Vagina (tissue), 2 donors: ENCODE measurements around the gene EPB41L5.

Source experiments
- POLR2A ChIP-seq, 2 donors: fragments of 450-650 bp; IDR thresholded peaks; one replicate each; pipeline ENCODE4 v1.6.1; 2017; ENCODE audit warnings: antibody characterized with exemption in 2 of 2, mild to moderate bottlenecking in 2 of 2, moderate library complexity in 2 of 2
- POLR2AphosphoS5 ChIP-seq, 2 donors: sonication (generic); formaldehyde crosslinking; IDR thresholded peaks; one replicate each; pipeline ENCODE4 v1.9.0; 2017; ENCODE audit warnings: antibody characterized with exemption in 2 of 2, mild to moderate bottlenecking in 2 of 2, low read depth in 1 of 2; ENCODE audit not compliant: insufficient read depth in 1 of 2
- TF ChIP-seq, protein P1 (sequence below), 3 experiments: fragments of 450-650 bp in 2 of 3; fragments of 200-600 bp in 1 of 3; sonication (generic) in 1 of 3; IDR thresholded peaks; one replicate each; pipeline ENCODE4 v1.5.1; 2017 to 2019; ENCODE audit warnings: antibody characterized with exemption in 3 of 3, mild to moderate bottlenecking in 2 of 3, moderate library complexity in 2 of 3

DNA sequence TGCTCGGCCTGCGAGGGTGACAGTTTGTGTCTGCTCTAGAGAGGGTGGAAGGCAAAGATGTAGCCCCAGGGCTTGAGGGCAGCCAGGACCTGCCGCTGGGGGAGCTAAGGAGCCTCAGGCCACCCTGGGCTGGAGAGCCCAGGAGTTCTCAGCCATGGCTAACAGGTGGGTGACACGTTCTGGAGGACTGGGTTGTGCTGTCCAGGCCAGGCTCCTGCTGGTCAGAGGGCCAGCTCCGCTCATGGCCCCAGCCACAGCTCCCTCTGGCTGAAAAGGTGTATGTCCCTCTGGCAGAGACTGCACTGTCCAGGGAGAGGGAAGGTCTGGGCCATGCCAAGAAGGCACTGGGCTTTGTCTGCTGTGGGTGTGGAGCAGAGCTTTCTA, 191.1 kb downstream of the EPB41L5 start:
- TF ChIP-seq POLR2A (IDR thresholded peaks at IDR 0.05): no peak
- TF ChIP-seq, protein P1, sequence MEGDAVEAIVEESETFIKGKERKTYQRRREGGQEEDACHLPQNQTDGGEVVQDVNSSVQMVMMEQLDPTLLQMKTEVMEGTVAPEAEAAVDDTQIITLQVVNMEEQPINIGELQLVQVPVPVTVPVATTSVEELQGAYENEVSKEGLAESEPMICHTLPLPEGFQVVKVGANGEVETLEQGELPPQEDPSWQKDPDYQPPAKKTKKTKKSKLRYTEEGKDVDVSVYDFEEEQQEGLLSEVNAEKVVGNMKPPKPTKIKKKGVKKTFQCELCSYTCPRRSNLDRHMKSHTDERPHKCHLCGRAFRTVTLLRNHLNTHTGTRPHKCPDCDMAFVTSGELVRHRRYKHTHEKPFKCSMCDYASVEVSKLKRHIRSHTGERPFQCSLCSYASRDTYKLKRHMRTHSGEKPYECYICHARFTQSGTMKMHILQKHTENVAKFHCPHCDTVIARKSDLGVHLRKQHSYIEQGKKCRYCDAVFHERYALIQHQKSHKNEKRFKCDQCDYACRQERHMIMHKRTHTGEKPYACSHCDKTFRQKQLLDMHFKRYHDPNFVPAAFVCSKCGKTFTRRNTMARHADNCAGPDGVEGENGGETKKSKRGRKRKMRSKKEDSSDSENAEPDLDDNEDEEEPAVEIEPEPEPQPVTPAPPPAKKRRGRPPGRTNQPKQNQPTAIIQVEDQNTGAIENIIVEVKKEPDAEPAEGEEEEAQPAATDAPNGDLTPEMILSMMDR (IDR thresholded peaks at IDR 0.05): no peak
- TF ChIP-seq POLR2AphosphoS5 (IDR thresholded peaks at IDR 0.05; ENCODE audit: insufficient read depth in 1 of 2, low read depth in 1 of 2): no peak
